Effector memory CD4-positive, alpha-beta T cell (primary cell): ENCODE measurements around the gene AZU1.
"Not testable (repeated sequence)": the region's sequence is repeated elsewhere in the genome, so short reads cannot be mapped to it uniquely, and the experiment has no call there.

Experiments used
- DNase-seq, 3 donors: peaks; one replicate each; pipeline ENCODE4 v3.0.0-alpha.2; 2020
- H3K27ac ChIP-seq: 2 replicates; pipeline ENCODE4 v1.7.0; 2013; ENCODE audit warnings: mild to moderate bottlenecking, low read length, moderate library complexity; ENCODE audit not compliant: insufficient read depth, poor library complexity, severe bottlenecking
- H3K27me3 ChIP-seq: replicated peaks from 2 replicates; pipeline ENCODE4 v1.7.0; 2013; ENCODE audit warnings: mild to moderate bottlenecking, low read length; ENCODE audit not compliant: insufficient read depth, control insufficient read depth, poor library complexity, severe bottlenecking
- H3K36me3 ChIP-seq: 2 replicates; pipeline ENCODE4 v1.7.0; 2013; ENCODE audit warnings: mild to moderate bottlenecking, low read length, moderate library complexity; ENCODE audit not compliant: control insufficient read depth, insufficient read depth
- H3K4me1 ChIP-seq: 2 replicates; pipeline ENCODE4 v1.7.0; 2013; ENCODE audit warnings: low read length, mild to moderate bottlenecking; ENCODE audit not compliant: control insufficient read depth, insufficient read depth, poor library complexity, severe bottlenecking
- H3K4me3 ChIP-seq: 2 replicates; pipeline ENCODE4 v1.7.0; 2013; ENCODE audit warnings: low read length, low read depth, mild to moderate bottlenecking; ENCODE audit not compliant: insufficient read depth, poor library complexity, severe bottlenecking
- H3K9me3 ChIP-seq: 2 replicates; pipeline ENCODE4 v1.7.0; 2013; ENCODE audit warnings: mild to moderate bottlenecking, low read length, moderate library complexity; ENCODE audit not compliant: control insufficient read depth

The AZU1 gene

DNA sequence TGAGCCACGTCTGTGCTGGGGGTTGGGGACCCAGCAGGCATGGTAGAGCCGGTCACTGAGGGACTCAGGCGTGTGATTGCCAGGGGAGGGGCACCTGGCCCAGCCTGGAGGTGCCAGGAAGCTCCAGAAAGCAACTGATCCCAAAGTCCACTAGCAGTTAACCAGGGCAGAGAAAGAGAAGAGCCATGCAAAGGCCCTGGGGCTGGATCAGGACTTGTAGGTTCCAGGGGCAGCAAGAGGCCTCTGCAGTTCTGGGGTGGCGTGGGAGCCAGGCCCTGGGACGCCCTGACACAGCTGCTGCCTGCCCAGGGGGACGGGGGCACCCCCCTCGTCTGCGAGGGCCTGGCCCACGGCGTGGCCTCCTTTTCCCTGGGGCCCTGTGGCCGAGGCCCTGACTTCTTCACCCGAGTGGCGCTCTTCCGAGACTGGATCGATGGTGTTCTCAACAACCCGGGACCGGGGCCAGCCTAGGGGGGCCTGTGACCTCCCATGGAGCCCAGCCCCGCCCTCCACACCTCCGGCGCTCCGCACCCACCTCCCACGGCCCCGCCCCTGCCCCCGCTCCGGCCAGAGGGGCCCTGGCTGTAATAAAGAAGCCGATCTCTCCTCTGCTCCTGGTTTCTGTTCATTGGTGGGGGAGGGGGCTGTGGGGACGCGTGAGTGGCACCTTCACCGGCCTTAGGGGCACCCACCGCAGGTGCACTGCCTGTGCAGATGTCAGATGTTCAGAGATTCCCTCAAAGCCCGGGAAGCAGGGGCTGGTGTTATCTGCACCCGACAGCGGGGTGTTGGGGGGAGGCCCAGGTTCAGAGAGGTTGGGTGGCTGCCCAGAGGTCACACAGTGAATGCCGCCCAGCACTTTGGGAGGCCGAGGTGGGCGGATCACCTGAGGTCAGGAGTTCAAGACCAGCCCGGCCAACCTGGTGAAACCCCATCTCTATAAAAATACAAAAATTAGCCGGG lies 4.1 kb downstream of the AZU1 start:
- no peak overlapping the region for H3K4me3 ChIP-seq
- H3K36me3 ChIP-seq, result no peaks in the 10 kb centered on the region
- no peak for DNase-seq
- no peaks in the 10 kb centered on the region for H3K4me1 ChIP-seq
- peaks cover 4% of the 10 kb centered on the region for H3K27me3 ChIP-seq
- H3K27ac ChIP-seq, result no peak overlapping the region
- no peaks in the 10 kb centered on the region for H3K9me3 ChIP-seq

- Histone ChIP-seq H3K4me1 (no peaks in the 10 kb centered on the region), H3K36me3 (no peaks in the 10 kb centered on the region), H3K4me3 (no peak overlapping the region), H3K27ac (no peak overlapping the region), H3K27me3 (peaks cover 4% of the 10 kb centered on the region), H3K9me3 (no peaks in the 10 kb centered on the region)
- no peak for DNase-seq
Measured at GRCh38 chr19:834216-834615, 6.6 kb downstream of the AZU1 start.

DNA sequence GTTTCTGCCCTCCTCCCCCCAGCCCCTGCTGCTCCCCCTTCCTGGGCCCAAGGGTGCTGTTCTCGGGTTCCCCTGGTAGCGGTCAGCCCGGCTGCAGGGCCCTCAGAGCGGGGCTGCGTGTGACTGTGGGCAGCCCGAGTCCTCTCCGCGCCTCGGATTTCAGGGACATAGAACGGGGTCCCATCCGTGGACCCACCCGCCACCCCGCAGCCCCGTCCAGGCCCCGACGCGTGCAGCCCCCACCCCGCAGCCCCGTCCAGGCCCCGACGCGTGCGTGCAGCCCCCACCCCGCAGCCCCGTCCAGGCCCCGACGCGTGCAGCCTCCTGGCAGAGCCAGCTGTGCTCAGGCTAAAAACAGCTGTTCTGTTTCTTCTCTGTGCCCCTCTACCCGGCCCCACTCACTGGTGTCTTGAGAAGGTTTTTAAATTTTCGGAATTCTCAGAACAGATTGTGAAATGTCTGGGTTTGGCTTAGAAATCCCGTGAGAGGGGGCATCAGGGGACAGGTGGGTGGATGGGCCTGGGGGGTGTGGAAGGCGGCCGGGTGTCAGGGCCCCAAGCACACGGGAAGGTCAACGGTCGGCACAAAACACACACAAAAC lies 7.7 kb downstream of the AZU1 start:
- Histone ChIP-seq H3K4me1 (no peaks in the 10 kb centered on the region), H3K27ac (no peak overlapping the region), H3K36me3 (no peaks in the 10 kb centered on the region), H3K4me3 (no peak overlapping the region), H3K27me3 (peaks cover 4% of the 10 kb centered on the region), H3K9me3 (no peaks in the 10 kb centered on the region)
- DNase-seq, result no peak

GRCh38 chr19:840519-841206 lies 13.0 kb downstream of the AZU1 start, which contains the start of gene PRTN3:
TSS of gene PRTN3 (plus strand) at chr19:840999. CDS start at chr19:841009, 10 bp downstream.
- DNase-seq, result no peak

DNA sequence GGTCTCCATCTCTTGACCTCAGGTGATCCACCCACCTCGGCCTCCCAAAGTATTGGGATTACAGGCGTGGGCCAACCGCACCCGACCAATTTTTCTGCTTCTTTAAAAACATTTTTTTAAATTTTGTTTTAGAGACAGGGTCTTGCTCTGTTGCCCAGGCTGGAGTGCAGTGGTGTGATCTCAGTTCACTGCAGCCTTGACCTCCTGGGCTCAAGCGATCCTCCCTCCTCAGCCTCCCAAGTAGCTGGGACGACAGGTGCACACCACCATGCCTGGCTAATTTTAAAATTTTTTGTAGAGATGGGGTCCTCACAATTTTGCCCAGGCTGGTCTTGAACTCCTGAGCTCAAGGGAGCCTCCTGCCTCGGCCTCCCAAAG lies 15.2 kb downstream of the AZU1 start:
- not testable (repeated sequence) for H3K4me1 ChIP-seq, DNase-seq, H3K36me3 ChIP-seq, H3K27ac ChIP-seq, H3K9me3 ChIP-seq, H3K4me3 ChIP-seq
- H3K27me3 ChIP-seq, result peaks cover 12% of the 10 kb centered on the region

More at GRCh38 chr19:840519-841206, 13.0 kb downstream of the AZU1 start, which contains the start of gene PRTN3:
- no peak within 1 kb of the TSS for H3K27ac ChIP-seq
- peaks cover 8% of the 10 kb centered on the region for H3K4me1 ChIP-seq
- no peak within 1 kb of the TSS for H3K4me3 ChIP-seq
- no peaks in the 10 kb centered on the region for H3K36me3 ChIP-seq
- H3K9me3 ChIP-seq, result no peaks in the 10 kb centered on the region
- H3K27me3 ChIP-seq, result peaks cover 12% of the 10 kb centered on the region

GRCh38 chr19:843180-843835 lies 15.7 kb downstream of the AZU1 start:
- Histone ChIP-seq H3K36me3 (no peaks in the 10 kb centered on the region), H3K27ac (no peak overlapping the region), H3K9me3 (no peaks in the 10 kb centered on the region), H3K27me3 (peaks cover 14% of the 10 kb centered on the region), H3K4me1 (peaks cover 8% of the 10 kb centered on the region), H3K4me3 (no peak overlapping the region)
- DNase-seq, result no peak

- no peak overlapping the region for H3K4me3 ChIP-seq
- no peak overlapping the region for H3K27ac ChIP-seq
- no peaks in the 10 kb centered on the region for H3K9me3 ChIP-seq
- no peaks in the 10 kb centered on the region for H3K36me3 ChIP-seq
- peaks cover 21% of the 10 kb centered on the region for H3K27me3 ChIP-seq
- H3K4me1 ChIP-seq, result peaks cover 8% of the 10 kb centered on the region
- no peak for DNase-seq
Measured at GRCh38 chr19:843836-844545, 16.4 kb downstream of the AZU1 start.

DNA sequence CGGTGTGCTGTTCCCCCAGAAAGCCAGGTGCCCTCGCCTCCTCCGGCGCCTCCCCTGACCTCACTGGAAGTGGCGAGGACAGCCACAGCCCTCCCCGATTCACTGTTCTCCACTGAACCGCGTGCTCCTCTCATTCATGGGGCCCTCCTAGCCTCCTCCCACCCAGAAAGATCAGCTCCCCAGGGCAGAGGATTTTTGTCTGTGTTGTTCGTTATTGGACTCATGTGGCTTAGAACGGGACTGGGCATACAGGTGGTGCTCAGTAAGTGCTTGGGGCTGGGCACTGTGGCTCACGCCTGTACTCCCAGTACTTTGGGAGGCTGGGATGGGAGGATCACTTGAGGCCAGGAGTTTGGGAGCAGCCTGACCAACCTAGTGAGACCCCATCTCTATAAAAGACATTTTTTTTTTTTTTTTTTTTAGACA lies 16.9 kb downstream of the AZU1 start:
- DNase-seq, result no peak
- H3K27me3 ChIP-seq, result peaks cover 21% of the 10 kb centered on the region

More for the DNA sequence above, 16.9 kb downstream of the AZU1 start:
- Histone ChIP-seq H3K9me3 (no peaks in the 10 kb centered on the region), H3K27ac (no peak overlapping the region), H3K36me3 (no peaks in the 10 kb centered on the region), H3K4me1 (peaks cover 8% of the 10 kb centered on the region), H3K4me3 (no peak overlapping the region)
